Fibroblast of skin of abdomen (primary cell): ENCODE data around the gene ALDH6A1.

Experiments used
- DNase-seq: peaks from one replicate; pipeline ENCODE4 v3.0.0-alpha.2; 2013

ALDH6A1 gene

DNA sequence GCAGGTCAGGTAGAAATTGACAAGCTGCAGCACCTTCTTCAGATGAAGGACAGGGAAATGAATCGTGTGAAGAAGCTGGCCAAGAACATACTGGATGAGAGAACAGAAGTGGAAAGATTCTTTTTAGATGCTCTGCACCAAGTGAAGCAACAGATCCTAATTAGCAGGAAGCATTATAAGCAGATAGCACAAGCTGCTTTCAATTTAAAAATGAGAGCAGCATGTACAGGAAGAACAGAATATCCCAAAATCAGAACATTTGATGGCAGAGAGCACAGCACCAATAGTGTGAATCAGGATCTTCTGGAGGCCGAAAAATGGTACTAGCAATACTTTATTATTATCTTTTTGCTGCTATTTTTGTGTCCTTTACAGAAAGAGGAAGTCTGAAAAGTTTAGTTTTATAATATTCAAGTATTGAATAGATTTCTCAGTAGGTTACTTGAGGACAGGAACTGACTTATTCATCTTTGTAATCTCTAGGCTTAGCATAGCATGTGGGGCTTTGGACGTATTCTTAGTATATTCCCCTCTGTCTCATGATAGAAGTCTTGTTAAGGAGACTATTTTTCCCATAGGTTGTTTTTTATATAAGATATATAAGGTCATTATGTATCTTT is 34.3 kb downstream of the ALDH6A1 start:
- DNase-seq, result no peak

DNA sequence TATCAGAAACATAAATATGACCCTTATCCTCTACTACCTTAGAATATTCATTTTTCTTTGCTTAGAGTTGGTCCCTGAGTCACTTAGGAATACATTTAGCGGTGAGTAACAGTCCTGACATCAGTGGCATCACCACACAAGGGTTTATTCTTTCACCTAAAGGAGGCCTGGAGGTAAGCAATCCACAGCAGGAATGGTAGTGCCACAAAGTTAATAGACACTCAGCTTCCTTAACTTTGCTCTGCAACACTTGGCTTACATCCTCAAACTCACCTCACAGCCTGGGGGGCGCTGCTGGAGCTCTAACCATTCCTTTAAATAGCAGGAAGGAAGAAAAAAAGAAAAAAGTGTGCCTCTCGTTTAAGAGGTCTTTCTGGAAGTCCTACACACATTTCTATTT is 36.0 kb downstream of the ALDH6A1 start:
- DNase-seq, result no peak

DNA sequence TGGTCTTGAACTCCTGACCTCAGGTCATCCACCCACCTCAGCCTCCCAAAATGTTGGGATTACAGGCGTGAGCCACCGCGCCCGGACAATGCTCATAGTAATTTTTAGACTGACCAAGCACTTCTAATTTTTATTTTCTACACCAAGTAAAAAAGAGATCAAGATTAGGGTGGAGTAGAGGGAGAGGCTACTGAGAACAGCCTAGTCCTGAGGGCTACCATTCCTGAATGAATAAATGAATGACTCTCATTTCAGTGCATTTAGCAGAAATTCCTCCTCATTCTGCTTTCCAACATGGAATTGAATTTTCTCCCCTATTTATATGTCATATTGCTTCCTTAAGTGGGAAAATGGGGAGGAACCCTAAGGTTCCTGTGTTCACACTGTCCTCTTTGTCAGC is 38.7 kb downstream of the ALDH6A1 start:
- DNase-seq, result no peak

DNA sequence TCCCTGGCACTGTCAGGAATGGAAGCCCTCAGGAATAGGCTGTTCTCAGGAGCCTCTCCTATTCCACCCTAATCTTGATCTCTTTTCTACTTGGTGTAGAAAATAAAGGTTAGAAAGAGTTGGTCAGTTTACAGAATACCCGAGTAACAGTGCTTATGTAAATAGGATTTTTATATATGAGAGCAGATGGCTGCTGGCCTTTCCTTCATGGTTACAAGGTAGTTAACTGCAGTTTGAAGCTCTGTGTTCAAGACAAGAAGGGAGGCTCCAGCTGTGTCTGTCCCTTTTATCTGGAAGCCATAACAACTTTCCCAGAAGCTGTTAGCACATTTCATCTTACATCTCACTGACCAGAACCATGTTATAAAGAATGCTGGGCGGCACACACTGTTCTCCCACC is 42.0 kb downstream of the ALDH6A1 start:
- no peak for DNase-seq

DNA sequence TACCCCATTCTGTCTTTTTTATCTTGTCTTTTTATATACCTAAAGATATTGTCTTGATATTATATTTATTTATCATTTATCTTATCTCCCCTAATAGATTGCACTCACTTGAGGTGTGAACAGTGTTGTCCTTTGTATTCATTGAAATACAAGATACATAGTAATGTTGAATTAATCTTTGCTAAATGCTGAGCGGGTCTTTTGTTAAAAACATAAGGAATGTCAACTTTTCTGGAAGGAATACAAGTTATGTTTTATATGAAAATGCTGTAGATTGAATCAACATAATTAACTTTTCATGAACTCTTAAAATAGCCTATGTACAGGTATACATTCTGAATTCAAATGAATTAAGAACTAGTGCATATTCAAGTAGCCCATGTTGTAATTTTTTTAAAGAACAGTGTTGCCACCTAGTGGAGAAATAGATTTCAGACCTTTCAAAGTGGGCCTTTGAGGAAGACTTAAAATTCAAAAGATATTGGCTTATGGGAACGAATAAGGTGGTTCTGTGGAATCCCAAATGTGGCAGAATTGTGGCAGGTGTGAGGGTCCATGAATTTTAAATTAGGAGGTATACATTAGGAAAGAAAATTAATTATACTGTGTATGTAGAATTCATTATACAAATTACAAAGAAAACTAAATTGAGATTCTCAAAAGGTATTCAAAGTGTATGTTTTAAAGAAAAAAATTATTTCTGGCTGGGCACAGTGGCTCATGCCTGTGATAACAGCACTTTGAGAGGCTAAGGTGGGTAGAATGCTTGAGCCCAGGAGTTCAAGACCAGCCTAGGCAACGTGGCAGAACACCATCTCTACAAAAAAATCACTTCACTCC is 46.0 kb downstream of the ALDH6A1 start:
- peak; percentile 49 for DNase-seq

DNA sequence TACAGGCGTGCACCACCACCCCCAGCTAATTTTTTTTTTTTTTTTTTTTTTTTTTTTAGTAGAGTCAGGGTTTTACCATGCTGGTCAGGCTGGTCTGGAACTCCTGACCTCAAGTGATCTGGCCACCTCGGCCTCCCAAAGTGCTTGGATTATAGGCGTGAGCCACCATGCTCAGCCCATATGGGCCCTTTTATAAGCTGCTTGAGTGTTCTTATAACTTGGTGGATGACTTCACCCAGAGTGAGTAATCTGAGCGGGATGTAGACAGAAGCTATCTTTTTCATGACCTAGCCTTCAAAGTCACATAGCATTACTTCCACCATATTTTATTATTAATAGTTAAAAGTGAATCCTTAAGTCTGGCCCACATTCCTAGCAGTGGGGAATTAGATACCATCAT is 48.7 kb downstream of the ALDH6A1 start:
- peak; percentile 48 for DNase-seq

DNA sequence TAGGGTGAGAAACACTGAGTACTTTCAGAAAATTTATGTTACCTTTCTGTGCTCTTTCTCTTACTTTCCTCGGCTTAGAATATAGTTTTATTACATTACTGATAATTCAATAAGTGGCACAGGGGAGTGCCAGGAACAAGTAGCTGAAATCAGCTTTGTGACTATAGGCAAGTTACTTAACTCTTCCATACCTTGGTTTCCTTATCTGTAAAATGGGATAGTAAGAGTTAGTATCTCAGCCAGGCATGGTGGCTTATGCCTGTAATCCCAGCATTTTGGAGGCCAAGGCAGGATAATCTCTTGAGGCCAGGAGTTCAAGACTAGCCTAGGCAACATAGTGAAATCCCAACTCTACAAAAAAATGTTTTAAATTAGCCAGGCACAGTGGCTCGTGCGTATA is 49.7 kb downstream of the ALDH6A1 start:
- DNase-seq, result no peak

DNA sequence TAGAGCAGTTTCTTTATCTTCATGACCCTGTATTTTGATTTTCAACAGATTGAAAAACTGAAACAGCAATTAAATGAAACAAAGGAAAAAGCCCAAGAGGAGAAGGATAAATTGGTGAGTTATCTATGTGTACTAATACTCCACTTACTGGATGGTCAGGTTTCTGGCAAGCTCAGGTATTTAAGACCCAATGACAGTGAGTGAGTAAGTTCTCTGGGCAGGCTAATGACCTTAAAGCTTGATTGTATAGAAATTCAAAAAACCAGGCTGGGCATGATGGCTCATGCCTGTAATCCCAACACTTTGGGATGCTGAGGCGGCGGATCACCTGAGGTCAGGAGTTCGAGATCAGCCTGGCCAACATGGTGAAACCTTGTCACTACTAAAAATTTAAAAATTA is 55.1 kb downstream of the ALDH6A1 start:
- no peak for DNase-seq

DNA sequence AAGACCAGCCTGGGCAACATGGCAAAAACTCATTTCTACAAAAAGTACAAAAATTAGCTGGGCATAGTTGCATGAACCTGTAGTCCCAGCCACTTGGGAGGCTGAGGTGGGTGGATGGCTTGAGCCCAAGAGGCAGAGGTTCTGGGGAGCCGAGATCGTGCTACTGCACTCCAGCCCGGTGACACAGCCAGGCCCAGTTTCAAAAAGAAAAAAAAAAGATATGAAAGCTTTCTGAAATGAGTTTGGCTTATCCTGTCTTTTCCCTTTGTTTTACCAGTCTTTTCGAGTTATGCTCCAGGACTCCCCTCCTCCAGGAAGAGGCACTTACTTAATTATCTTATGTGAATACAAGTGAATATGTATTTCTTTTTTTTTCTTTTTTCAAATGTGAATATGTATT is 61.9 kb downstream of the ALDH6A1 start:
- DNase-seq, result no peak

DNA sequence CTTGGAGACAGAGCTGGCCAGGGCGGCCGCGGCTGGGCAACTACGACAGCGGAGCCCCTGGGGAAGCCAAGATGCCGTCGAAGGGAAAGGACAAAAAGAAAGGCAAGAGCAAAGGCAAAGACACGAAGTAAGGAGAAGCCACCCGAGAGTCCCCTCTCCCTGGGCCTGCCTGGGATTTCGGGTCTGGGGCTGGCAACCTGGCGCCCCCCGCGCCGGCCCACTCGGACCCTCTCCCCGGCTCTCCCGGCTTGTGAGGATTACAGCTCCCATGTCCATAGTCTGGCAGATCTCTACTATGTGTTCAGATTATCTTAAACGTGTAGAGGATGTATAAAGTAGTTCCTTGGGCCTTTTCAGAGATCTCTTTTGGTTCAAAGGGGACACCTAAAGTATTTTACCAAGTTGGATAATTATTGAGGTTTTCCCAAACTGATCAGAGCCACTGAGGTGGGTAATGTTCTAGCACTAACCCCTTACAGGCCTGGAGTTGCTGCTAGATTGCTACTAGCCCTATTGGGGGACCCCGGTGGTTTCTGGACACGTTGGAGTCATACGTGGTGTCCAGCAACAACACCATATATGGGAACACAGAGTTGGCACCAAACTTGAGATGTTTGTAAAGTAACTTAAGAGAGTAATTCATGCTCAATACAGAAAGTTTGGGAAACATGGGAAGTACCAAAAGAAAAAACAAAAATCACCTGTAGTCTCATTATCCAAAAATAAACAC is 64.7 kb downstream of the ALDH6A1 start:
- peak; percentile 46 for DNase-seq

DNA sequence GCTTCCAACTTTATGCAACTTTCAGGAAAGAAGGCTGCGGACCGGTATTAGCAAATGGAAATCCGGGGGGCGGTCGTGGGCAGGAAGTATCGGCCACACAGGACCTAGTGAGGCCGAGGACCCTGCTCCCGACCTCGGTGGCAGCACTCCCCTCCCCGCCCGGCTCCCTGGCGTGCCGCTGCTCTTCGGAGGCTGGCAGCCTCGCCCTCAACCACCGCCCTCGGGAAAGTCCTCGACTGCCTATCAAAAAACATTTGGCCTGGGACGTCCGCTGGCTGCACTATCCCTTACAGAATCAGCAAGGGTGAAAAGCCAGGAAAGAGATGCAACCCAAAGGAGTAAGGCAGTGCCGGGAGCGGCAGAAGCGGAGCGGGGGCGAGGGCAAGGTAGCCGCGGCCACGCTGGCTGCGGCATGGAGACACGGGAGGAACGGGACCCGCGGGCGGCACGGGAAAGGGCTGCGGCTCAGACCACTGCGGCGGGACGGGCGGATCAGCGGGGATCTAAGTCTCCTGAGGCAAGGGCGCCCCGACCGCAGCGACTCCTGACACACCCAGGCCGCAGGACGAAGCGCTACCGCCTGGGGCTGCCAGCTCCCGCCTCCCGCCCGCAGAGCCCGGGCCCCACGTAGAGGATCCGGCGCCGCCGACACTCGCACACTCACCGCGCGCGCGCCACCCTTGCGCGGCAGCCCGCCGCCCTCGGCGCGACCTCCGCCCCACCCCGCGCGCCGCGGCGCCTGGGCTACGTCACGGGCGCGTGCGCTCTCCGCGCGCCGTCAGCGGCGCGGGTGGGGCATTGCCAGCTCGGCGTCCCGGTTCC is 65.5 kb downstream of the ALDH6A1 start, which contains the start of the genes BBOF1 and ENTPD5:
BBOF1 (plus strand) TSS at position 764 of the 822 bp plus-strand sequence. CDS start 130 bp downstream, outside the sequence.
ENTPD5 (minus strand) TSS at position 703 of the 822 bp plus-strand sequence. CDS start 31,186 bp downstream, outside the sequence.
- DNase-seq, result peak; percentile 89

DNA sequence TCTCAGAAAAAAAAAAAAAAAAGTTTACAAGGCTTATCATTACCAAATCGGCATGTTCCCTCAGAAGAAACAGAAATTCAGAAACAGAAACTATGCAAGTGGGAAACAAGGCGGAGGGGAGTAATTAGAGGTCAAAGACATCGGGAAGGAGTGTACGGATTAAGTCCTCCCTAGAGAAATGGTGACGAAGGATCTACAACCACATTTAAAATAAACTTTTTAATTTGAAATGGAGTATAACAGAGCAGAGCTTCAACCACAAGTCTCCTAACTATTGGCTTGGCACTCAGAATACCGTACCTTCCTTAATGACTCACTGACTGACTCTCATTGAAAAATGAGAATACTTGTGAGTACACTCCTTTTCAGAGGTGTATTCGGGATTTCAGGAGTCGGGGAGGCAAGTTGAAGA is 66.1 kb downstream of the ALDH6A1 start:
- peak; percentile 64 for DNase-seq

DNA sequence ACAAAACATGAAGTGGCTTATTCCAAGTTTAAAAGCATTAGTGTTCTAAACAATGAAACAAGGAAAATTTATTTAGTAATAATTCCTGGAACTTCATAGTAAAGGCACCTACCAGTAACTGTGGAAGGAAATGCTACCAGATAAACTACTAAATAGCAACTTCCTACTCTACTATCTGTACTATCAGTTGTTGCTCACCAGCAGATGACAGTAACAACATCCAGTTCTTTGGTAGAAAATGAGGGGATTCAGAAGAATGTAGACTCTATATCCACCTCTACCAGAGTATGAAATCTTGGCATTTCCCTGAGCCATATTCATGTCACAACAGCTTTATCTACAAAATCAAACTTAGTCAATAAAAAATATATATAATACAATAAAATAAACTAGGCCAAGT is 68.3 kb downstream of the ALDH6A1 start:
- DNase-seq, result no peak

DNA sequence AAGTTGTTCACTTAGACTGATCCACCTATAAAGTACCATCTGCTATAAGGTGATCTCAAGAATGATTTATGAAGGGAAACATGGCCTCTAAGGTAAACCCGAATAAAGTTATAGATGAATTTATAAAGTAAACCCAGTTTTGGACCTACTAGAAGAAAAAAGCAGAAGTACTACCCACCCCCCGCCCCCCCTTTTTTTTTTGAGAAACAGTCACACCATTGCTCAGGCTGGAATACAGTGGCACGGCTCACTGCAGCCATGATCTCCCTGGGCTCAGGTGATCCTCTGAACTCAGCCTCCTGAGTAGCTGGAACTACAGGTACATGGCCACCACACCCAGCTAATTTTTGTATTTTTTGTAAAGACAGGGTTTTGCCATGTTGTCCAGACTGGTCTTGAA is 69.1 kb downstream of the ALDH6A1 start:
- no peak for DNase-seq

DNA sequence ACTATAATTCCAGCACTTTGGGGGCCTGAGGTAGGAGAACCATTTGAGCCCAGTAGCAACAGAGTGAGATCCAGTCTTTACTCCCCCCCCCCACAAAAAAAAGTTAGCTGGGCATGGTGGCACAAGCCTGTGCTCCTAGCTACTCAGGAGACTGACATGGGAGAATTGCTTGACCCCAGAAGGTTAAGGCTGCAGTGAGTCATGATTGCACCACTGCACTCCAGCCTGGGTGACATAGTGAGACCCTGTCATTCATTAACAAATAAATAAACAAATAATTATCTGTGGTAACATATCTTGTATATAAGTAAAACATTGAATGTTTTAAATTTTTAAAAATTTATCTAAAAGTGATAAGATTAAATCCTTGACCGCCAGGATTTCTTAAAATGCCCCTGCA is 70.0 kb downstream of the ALDH6A1 start:
- no peak for DNase-seq

DNA sequence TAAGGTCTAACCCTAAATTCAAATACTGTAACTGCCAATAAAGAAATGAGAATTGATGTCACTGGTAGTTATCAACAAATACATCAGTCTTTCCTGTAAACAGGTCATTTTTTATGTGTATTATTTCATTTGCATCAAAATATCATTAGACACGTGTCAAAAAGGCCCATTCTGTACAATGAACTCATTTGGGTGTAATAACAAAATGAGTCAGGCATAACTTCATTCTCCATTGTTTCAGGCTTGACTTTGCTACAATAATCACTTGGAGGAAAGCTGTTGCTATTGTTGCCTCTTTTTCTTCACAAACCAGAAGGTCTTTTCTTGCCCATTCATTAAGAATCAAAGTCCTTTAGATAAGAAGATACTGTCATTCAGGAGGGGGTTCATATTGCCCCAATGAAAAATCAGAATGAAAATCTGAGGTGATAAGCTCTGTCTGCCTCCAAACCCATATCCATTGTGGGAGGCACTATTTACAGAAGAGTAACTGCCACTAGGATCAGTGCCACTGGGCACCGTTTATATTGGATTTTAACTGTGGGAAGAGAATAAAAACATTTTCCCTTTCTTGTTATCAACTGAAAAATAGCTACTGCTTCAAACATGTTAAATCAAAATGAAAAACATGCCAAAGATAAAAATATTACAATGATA is 75.3 kb downstream of the ALDH6A1 start:
- no peak for DNase-seq
